GM18520 (cell line): ENCODE data around the gene ZNF791.
"Not testable (repeated sequence)": the region's sequence is repeated elsewhere in the genome, so short reads cannot be mapped to it uniquely, and the experiment has no call there.

ENCODE experiments used
- ATAC-seq: cut with Tn5 transposase; IDR thresholded peaks from one replicate; pipeline ENCODE4 v1.9.1; 2021; ENCODE audit not compliant: unreplicated experiment

The ZNF791 gene

DNA sequence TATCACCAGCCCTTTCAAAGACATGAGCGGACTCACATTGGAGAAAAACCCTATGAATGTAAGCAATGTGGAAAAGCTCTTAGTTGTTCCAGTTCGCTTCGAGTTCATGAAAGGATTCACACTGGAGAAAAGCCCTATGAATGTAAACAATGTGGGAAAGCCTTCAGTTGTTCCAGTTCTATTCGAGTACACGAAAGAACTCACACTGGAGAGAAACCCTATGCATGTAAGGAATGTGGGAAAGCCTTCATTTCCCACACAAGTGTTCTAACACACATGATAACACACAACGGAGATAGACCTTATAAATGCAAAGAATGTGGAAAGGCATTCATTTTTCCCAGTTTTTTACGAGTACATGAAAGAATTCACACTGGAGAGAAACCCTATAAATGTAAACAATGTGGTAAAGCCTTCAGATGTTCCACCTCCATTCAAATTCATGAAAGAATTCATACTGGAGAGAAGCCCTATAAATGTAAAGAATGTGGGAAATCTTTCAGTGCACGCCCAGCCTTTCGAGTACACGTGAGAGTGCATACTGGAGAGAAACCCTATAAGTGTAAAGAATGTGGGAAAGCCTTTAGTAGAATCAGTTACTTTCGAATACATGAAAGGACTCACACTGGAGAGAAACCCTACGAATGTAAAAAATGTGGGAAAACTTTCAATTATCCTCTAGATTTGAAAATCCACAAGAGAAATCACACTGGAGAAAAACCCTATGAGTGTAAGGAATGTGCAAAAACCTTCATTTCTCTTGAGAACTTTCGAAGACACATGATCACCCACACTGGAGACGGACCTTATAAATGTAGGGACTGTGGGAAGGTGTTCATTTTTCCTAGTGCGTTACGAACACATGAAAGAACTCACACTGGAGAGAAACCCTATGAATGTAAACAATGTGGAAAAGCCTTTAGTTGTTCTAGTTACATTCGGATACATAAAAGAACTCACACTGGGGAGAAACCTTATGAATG is 17.6 kb downstream of the ZNF791 start:
- no peak for ATAC-seq

DNA sequence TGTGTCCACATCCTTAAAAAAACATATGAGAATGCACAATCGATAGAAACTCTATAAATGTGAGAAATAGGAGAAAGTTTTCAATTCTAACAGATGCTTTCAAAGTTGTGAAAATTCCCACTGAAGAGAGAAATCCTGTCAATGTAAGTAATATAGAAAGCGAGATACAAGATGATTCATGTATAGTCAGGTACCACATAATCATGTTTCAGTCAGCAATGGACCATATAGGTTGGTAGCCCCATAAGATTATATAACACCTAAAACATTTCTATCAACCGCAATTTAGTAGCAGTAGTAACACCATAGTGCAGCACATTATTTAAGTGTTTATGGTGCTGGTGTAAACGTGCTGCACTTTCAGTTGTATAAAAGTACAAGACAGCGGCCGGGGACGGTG is 18.5 kb downstream of the ZNF791 start:
- no peak for ATAC-seq

DNA sequence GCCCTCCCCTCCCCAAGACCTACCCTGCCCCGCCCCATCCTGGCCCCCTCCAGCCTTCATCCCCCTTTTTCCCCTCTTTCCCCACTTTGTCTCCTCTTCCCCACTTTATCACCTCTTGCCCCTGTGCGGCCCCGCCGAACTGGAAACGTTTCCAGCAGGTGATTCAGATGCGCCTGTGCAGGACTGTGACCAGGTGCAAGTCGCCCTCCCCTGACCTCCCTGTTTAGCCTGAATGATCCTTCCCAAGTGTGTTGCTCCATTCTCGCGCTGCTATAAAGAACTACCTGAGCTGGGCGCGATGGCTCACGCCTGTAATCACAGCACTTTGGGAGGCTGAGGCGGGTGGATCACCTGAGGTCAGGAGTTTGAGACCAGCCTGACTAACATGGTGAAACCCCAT is 25.9 kb downstream of the ZNF791 start:
- ATAC-seq: no peak

DNA sequence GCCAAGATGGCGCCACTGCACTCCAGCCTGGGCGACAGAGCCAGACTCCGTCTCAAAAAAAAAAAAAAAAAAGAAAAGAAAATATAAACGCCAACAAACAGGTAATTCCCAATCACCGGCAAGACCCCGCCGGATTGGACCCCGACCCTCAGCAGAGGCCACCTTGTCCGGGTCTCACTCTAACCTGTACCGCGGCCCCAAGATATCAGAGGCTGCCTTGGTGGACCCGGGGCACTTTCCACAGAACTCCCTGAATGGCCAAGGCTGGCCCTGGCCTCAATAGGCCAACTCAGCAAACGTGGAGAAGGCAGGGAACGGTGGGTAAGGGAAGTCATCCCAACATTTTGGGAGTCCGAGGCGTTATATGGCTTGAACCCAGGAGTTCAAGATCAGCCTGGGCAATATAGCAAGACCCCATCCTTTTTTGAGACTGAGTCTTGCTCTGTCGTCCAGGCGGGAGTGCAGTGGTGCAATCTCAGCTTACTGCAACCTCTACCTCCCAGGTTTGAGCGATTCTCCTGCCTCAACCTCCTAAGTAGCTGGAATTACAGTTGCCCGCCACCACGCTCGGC is 28.0 kb downstream of the ZNF791 start:
- no peak for ATAC-seq

DNA sequence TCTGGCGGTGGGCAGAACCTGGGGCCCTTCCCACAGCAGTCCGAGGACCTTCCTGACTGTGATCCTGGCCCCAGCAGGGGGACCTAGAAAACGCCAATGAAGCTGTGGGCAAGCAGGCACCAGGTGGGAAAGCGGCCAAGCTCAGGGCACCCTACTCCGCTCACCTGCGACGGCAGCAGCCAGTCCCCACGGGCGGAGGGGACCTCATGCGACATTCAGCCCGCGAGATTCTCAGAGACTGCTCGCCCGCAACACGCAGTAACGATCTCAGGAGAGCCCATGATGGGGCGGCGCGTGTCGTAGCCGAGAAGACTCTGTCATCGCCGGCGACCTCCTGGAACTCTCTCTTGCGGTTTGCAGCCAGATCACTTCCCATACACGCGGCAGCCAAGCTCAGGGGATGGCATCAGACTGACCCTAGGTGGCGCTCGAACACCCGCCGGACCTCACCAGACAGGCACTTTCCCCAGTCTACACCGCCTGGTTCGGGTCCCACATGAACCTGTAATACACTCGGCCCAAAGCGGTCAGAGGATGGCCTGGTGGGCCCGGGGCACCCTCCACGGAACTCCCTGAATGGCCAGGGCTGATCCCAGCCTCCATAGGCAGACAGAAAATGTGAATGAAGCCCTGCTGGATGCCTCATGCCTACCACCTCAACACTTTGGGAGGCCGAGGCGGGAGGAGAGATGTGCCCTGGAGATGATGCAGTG is 29.3 kb downstream of the ZNF791 start:
- ATAC-seq: no peak

DNA sequence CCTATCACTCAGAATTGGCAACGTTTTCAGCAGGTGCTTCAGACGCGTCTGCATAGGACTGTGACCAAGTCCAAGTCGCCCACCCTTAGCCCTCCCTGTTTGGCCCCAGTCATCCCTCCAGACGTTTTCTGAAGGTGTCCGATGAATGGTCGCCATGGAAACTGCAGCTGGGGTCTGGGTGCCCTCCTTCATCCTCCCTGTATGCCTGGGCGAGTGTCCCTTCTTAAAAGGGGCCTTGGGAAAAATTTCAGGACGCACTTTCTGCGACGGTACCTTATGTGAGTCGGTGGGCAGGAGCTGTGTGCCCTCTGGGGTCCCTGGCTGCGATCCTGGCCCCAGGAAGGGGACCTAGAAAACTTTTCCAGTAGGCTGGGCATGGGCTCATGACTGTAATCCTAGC is 30.7 kb downstream of the ZNF791 start:
- ATAC-seq: no peak

DNA sequence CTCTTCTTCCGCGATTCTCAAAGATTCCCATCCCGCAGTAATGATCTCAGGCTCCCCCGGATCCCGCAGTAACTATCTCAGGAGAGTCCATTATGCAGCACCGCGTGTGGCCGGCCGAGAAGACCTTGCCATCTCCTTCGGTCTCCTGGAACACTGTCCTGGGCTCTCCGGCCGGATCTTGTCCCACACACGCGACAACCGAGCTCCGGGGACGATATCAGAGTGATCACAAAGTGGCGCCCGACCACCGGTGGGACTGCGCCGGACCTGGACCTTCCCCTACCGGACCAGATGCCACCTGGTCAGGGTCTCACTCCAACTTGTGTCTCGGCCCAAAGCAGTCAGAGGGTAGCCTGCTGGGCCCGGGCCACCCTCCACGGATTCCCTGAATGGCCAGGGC is 31.8 kb downstream of the ZNF791 start:
- no peak for ATAC-seq

DNA sequence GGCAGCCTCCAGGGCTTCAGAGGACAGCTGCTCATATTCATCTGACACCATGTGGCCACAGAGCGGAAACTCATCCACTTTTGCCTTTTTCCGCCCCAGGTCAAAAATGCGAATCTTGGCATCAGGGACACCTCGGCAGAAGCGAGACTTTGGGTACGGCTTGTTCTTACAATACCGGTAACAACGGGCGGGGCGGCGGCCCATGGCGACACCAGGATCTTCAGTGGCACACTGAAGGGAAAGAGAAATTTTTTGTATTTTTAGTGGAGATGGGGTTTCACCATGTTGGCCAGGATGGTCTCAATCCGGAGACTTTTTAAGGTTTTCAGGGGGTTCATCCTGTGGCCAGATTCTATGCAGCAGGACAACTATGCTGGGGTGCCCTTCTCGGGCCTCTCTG is 33.0 kb downstream of the ZNF791 start:
- not testable (repeated sequence) for ATAC-seq

DNA sequence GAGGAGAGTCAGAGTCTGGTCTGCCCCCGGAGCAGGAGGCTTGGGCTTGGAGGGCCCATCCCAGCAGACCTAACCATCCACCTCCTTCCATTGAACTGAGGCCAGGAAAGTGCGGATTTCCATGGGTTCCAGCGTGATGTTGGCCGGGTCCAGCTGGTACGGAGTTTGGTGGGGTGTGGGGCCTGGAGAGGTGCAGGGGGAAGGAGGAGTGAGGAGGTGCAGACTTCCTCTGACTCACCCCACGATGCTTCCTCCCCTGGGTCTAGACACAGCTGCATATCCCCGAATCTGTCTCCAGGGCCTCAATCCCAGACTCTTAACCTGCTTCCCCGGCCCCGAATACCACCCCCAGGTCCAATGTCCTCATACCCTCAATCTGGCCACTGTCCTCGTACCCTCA is 35.8 kb downstream of the ZNF791 start:
- no peak for ATAC-seq

DNA sequence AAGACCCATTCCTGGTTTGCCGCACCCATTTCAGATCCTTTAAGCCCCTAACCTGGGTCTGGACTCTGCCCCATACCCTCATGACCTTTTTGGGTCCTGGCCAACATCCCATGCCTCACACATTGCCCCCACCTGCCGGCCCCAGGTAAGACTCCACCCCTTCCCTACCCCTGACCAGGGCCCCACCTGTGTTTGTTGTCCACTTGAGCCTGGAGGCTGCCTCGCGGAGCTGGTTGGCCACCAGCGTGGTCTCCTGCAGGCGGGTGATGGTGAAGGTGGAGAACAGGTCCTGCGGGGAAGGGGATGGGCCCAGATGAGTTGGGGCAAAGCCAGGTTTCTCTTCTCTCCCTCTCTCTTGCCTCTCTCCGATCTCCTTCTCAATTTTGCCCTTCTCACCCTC is 36.3 kb downstream of the ZNF791 start:
- ATAC-seq: no peak

DNA sequence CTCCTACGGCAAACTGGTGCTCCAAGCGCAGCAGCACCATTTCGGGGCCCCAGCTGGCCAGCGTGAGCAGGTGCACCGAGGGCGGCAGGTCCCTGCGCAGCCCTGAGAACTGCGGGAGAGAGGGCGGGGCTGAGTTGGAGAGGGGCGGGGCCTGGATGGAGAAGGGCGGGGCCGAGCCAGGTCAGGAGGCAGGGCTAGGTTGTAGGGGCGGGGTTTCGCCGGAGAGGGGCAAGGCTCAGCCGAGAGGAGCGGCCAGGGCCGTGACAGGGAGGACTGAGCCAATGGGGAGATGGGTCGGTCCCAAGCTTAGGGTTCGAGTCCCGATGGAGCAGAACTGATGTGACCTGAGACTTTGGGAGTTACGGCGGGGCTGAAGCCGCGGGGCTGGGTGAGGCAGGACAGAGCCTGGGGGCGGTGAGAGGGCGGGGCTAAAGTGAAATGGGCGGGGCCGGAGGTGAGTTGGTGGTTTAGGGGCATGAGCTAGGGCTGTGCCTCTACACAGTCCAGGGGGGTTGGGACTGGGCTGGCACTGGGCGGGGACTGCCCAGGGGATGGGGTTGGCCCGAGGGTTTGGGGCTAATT is 36.9 kb downstream of the ZNF791 start:
- no peak for ATAC-seq

DNA sequence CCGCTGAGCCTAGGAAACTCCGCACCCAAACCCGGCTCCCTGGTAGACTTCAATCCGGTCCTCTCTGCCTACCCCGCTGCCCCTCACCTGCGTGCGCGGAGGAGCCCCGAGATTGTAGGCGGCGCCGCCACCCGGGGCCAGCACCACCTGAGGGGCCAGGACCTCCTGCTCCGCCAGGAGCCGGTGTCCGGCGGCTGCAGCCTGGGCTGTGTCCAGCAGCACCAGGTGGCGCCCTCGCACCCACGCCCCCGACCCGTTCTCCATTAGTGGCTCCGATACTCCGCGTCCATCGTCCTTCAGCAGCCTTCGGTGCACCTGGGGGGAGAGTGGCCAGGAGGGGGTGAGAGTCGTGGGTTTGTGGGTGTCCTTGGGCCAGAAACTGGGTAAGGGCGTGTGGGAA is 37.4 kb downstream of the ZNF791 start:
- ATAC-seq: no peak

DNA sequence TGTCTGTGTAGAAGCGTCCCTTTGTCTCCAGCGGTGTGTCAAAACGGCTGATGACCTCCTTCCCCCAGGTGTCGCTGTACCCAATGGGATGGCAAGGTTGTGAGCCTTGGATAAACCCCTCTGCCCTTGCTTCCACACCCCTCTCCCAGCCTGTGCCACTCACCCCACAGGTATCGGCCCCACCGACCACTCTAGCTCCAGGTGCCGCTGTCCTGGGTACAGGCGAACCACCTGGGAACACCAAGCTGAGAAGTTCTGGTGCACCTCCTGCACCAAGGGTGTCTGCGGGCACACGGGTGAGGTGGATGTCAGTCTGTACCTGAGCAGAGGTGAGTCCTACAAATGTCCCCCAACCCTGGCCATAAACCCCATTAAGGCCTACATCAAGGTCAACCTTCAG is 39.2 kb downstream of the ZNF791 start:
- no peak for ATAC-seq

DNA sequence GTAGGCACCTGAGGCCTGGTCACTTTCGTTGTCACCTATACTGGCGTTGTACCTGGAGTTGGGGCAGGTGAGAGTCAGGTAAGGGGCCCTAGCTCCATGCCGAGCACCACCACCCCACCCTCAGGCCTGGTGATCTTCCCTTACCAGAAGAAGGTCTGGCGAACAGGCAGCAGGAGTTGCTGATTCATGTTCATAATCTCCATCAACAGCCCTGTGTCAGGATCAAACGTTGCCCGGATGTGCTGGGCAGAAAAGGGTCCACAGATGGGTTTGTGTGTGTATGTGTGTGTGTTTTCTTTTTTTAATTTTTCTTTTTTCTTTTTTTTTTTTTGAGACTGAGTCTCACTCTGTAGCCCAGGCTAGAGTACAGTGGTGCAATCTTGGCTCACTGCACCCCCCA is 41.5 kb downstream of the ZNF791 start:
- ATAC-seq: no peak

DNA sequence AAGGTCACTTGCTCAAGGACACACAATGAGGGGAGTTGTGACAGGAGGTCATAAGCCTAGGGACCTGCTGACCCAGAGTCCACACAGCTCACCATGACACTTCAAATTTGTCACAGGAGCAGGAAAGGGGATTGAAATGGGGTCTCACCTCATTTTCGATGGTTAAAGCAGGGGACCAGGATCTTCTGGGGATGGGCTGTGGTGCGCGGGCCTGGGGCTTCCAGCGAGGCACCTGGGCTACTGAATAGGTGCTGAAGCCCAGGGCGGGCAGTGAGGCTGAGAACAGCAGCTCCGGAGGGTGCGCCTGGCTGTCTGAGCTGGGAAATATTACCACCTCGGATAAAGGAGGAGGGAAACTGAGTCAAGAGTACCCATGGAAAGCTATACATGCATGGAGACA is 44.8 kb downstream of the ZNF791 start:
- ATAC-seq: no peak

DNA sequence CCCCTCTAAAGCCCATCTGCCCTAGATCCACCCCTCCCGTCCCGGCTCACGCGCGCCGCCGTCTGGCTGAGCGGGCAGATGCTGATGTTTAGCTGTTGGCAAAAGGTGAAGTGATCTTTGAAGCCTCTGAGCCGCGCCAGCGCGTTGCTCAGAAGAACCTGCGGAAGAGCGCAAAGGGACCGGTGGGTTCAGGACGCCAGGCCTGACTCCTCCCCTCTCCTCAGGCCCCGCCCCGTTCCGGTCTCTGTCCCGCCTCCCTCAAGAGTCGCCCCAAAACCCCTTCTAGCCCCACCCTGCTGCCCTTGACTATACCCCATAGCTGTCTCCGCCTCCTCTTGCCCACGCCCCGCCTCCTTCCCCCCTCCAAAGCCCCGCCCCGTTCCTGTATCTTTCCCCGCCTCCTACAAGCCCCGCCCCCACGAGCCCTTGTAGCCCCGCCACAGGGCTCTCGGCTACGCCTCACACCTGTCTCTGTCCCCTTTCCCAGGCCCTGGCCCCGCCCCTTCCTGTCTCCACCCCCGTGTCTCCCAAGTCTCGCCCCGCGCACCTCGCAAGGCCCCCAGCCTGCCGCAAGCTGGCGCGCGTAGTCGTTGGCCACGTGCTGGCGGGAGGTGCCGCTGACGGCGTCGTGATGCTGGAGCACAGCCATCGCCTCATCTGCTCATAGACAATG is 46.3 kb downstream of the ZNF791 start:
- no peak for ATAC-seq

DNA sequence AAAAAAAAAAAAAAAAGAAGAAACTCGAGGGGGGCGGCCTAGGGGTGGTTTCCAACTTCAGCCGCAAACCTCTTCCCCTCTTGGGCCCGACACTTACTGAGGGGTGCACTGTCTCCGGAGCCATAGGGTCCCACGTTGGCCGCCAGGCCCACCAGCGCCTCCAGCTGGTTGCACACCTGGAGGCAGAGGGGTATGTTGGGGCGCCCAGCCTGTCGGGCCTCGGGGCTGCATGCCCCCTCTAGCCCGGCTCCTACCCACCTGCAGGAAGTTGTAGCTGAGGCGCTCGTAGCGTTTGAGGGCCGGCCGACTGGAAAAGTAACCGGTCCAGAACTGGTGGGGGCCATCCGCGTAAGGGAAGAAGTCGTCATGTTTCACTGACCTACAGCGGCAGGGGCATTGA is 47.2 kb downstream of the ZNF791 start:
- no peak for ATAC-seq

DNA sequence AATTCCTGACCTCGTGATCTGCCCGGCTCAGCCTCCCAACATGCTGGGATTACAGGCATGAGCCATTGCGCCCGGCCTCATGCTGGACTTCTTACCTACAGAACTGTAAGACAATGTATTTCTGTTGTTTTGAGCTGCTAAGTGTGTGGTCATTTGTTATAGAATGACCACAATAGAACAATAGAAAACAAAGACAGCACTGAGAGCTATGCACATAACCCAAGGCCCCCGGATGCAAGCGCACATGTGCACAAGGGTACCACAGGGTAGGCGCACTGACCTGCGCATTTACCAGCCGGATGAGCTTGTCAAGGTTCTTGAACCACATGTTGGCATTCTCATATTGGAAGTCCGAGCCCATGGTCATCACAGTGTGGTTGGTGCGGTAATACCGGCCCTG is 50.3 kb downstream of the ZNF791 start:
- ATAC-seq: no peak

DNA sequence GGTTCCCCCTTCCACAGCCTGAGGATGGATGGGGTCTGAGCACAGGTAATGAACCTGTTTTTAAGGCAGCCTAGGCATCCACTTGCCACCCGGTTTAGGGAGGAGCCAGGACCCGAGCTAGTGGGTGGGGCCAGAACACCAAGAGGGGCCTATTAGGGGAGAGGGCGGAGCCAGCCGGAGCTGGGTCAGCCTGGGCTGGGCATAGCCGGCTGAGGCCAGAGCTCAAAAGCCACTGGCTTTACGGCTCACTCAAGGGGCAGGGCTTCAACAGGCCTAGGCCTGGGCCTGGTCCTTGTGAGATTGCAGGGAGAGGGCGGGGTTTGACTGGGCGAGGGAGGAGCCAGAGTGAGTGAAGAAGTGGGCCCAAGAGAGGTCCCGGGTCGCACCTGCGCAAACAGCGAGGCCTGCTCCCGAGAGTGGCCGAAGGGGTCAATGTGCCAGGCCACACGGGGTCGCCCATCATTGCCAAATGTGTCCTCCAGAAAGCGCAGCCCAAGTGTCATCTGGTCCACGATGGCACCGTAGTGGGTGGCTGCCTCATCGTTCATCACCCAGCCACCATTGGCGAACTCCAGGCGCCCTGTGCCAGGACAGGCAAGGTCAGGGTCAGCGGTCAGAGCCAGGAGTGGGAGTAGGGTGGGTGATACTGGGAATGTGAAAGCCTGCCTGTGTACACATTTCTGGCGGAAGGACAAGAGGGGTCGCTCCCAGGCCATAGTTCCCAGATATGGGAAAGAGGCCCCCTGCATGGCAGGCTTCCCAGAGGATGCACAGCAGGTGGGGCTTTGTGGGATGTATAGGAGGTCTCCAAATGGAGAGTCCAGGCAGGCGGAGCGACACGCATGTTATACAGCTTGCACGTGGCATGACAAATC is 53.9 kb downstream of the ZNF791 start:
- ATAC-seq: no peak

DNA sequence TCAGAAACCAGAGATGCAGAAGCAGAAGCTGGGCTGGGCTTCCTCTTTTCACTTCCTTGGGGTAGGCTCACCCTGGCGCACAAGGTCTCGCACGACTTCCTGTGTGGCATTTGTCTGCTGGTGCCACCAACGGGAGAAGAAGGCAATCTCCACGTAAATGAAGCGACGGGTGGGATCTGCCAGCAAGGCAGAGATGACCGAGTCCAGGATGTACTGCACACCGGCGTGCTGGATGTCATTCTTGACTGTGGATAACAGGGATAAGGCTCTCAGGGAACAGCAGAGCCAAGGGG is 54.5 kb downstream of the ZNF791 start:
- ATAC-seq: no peak
